Measurements from ENCODE around the gene BMP6. TPM values are rescaled to one million over a fixed set of nuclear protein-coding genes. Genes with fewer than 3 reads are reported as not detected.

BMP6 gene
- polyA plus RNA-seq, 1 donor, result 1.5 TPM

GRCh38 chr6:7848229-7848628 lies 122.3 kb downstream of the BMP6 start:
- no peaks in the 10 kb centered on the region for H3K9me3 ChIP-seq (ENCODE audit: control insufficient read depth, low read depth, low read length)
- whole genome bisulfite sequencing (ENCODE audit: insufficient coverage, low lambda C conversion rate), result no CpG with 5 or more reads among the region's 4 CpGs
- no peak overlapping the region for H3K27ac ChIP-seq (ENCODE audit: low read length)

GRCh38 chr6:7851780-7852179 lies 125.9 kb downstream of the BMP6 start:
- H3K27me3 ChIP-seq (ENCODE audit: control insufficient read depth, insufficient read depth, low read length), result no peaks in the 10 kb centered on the region
- no peak overlapping the region for H3K27ac ChIP-seq (ENCODE audit: low read length)
- no peak for DNase-seq
- no peaks in the 10 kb centered on the region for H3K9me3 ChIP-seq (ENCODE audit: control insufficient read depth, low read depth, low read length)
- H3K4me1 ChIP-seq (ENCODE audit: control insufficient read depth, insufficient read depth, low read length), result no peaks in the 10 kb centered on the region
- no peaks in the 10 kb centered on the region for H3K36me3 ChIP-seq (ENCODE audit: control insufficient read depth, insufficient read depth, low read length)
- no peak overlapping the region for H3K4me3 ChIP-seq (ENCODE audit: low read length)

More at GRCh38 chr6:7848229-7848628, 122.3 kb downstream of the BMP6 start:
- Histone ChIP-seq H3K4me3 (ENCODE audit: low read length) (no peak overlapping the region), H3K36me3 (ENCODE audit: control insufficient read depth, insufficient read depth, low read length) (no peaks in the 10 kb centered on the region), H3K27me3 (ENCODE audit: control insufficient read depth, insufficient read depth, low read length) (no peaks in the 10 kb centered on the region), H3K4me1 (ENCODE audit: control insufficient read depth, insufficient read depth, low read length) (no peaks in the 10 kb centered on the region)
- no peak for DNase-seq

- no peaks in the 10 kb centered on the region for H3K4me1 ChIP-seq (ENCODE audit: control insufficient read depth, insufficient read depth, low read length)
- H3K36me3 ChIP-seq (ENCODE audit: control insufficient read depth, insufficient read depth, low read length), result no peaks in the 10 kb centered on the region
- no CpG with 5 or more reads among the region's 6 CpGs for WGBS (ENCODE audit: insufficient coverage, low lambda C conversion rate)
- no peak overlapping the region for H3K27ac ChIP-seq (ENCODE audit: low read length)
- H3K27me3 ChIP-seq (ENCODE audit: control insufficient read depth, insufficient read depth, low read length), result no peaks in the 10 kb centered on the region
- no peaks in the 10 kb centered on the region for H3K9me3 ChIP-seq (ENCODE audit: control insufficient read depth, low read depth, low read length)
- no peak for DNase-seq
- H3K4me3 ChIP-seq (ENCODE audit: low read length), result no peak overlapping the region
Measured at GRCh38 chr6:7859591-7859990, 133.7 kb downstream of the BMP6 start.

- Histone ChIP-seq H3K4me1 (ENCODE audit: control insufficient read depth, insufficient read depth, low read length) (no peaks in the 10 kb centered on the region), H3K27me3 (ENCODE audit: control insufficient read depth, insufficient read depth, low read length) (no peaks in the 10 kb centered on the region), H3K9me3 (ENCODE audit: control insufficient read depth, low read depth, low read length) (peaks cover 4% of the 10 kb centered on the region), H3K36me3 (ENCODE audit: control insufficient read depth, insufficient read depth, low read length) (no peaks in the 10 kb centered on the region), H3K4me3 (ENCODE audit: low read length) (no peak overlapping the region), H3K27ac (ENCODE audit: low read length) (no peak overlapping the region)
- DNase-seq, result no peak
- whole genome bisulfite sequencing (ENCODE audit: insufficient coverage, low lambda C conversion rate), result no CpG with 5 or more reads among the region's 6 CpGs
Measured at GRCh38 chr6:7865781-7866180, 139.9 kb downstream of the BMP6 start.

- Histone ChIP-seq H3K36me3 (ENCODE audit: control insufficient read depth, insufficient read depth, low read length) (no peaks in the 10 kb centered on the region), H3K4me1 (ENCODE audit: control insufficient read depth, insufficient read depth, low read length) (no peaks in the 10 kb centered on the region), H3K4me3 (ENCODE audit: low read length) (no peak overlapping the region), H3K27ac (ENCODE audit: low read length) (no peak overlapping the region), H3K27me3 (ENCODE audit: control insufficient read depth, insufficient read depth, low read length) (no peaks in the 10 kb centered on the region), H3K9me3 (ENCODE audit: control insufficient read depth, low read depth, low read length) (peaks cover 4% of the 10 kb centered on the region)
- WGBS (ENCODE audit: insufficient coverage, low lambda C conversion rate), result no CpG with 5 or more reads among the region's 1 CpG
- DNase-seq, result no peak
Measured at GRCh38 chr6:7866526-7866925, 140.6 kb downstream of the BMP6 start.

- Histone ChIP-seq H3K27ac (ENCODE audit: low read length) (no peak overlapping the region), H3K4me1 (ENCODE audit: control insufficient read depth, insufficient read depth, low read length) (no peaks in the 10 kb centered on the region), H3K27me3 (ENCODE audit: control insufficient read depth, insufficient read depth, low read length) (no peaks in the 10 kb centered on the region), H3K36me3 (ENCODE audit: control insufficient read depth, insufficient read depth, low read length) (no peaks in the 10 kb centered on the region), H3K9me3 (ENCODE audit: control insufficient read depth, low read depth, low read length) (peaks cover 4% of the 10 kb centered on the region), H3K4me3 (ENCODE audit: low read length) (no peak overlapping the region)
- WGBS (ENCODE audit: insufficient coverage, low lambda C conversion rate), result no CpG with 5 or more reads among the region's 10 CpGs
- no peak for DNase-seq
Measured at GRCh38 chr6:7868926-7869325, 143.0 kb downstream of the BMP6 start.

GRCh38 chr6:7878401-7878964 lies 152.6 kb downstream of the BMP6 start:
- H3K9me3 ChIP-seq (ENCODE audit: control insufficient read depth, low read depth, low read length), result no peaks in the 10 kb centered on the region
- H3K36me3 ChIP-seq (ENCODE audit: control insufficient read depth, insufficient read depth, low read length), result peaks cover 30% of the 10 kb centered on the region
- DNase-seq, result no peak
- no peaks in the 10 kb centered on the region for H3K4me1 ChIP-seq (ENCODE audit: control insufficient read depth, insufficient read depth, low read length)
- no peaks in the 10 kb centered on the region for H3K27me3 ChIP-seq (ENCODE audit: control insufficient read depth, insufficient read depth, low read length)
- no peak overlapping the region for H3K4me3 ChIP-seq (ENCODE audit: low read length)
- H3K27ac ChIP-seq (ENCODE audit: low read length), result no peak overlapping the region
- 100% methylated on average over 1 of the region's 10 CpGs for WGBS (ENCODE audit: insufficient coverage, low lambda C conversion rate)

GRCh38 chr6:7879043-7879442 lies 153.1 kb downstream of the BMP6 start:
- DNase-seq, result no peak
- peaks cover 36% of the 10 kb centered on the region for H3K36me3 ChIP-seq (ENCODE audit: control insufficient read depth, insufficient read depth, low read length)
- no peak overlapping the region for H3K27ac ChIP-seq (ENCODE audit: low read length)
- no peak overlapping the region for H3K4me3 ChIP-seq (ENCODE audit: low read length)
- H3K4me1 ChIP-seq (ENCODE audit: control insufficient read depth, insufficient read depth, low read length), result no peaks in the 10 kb centered on the region
- no peaks in the 10 kb centered on the region for H3K27me3 ChIP-seq (ENCODE audit: control insufficient read depth, insufficient read depth, low read length)
- WGBS (ENCODE audit: insufficient coverage, low lambda C conversion rate), result no CpG with 5 or more reads among the region's 2 CpGs
- no peaks in the 10 kb centered on the region for H3K9me3 ChIP-seq (ENCODE audit: control insufficient read depth, low read depth, low read length)

- Histone ChIP-seq H3K9me3 (ENCODE audit: control insufficient read depth, low read depth, low read length) (no peaks in the 10 kb centered on the region), H3K4me3 (ENCODE audit: low read length) (no peak overlapping the region), H3K36me3 (ENCODE audit: control insufficient read depth, insufficient read depth, low read length) (peaks cover 41% of the 10 kb centered on the region), H3K27me3 (ENCODE audit: control insufficient read depth, insufficient read depth, low read length) (no peaks in the 10 kb centered on the region), H3K4me1 (ENCODE audit: control insufficient read depth, insufficient read depth, low read length) (no peaks in the 10 kb centered on the region), H3K27ac (ENCODE audit: low read length) (no peak overlapping the region)
- no CpG with 5 or more reads among the region's 6 CpGs for WGBS (ENCODE audit: insufficient coverage, low lambda C conversion rate)
- no peak for DNase-seq
Measured at GRCh38 chr6:7879579-7879978, 153.7 kb downstream of the BMP6 start.

GRCh38 chr6:7879980-7880717 lies 154.2 kb downstream of the BMP6 start:
- DNase-seq, result no peak
- H3K27me3 ChIP-seq (ENCODE audit: control insufficient read depth, insufficient read depth, low read length), result no peaks in the 10 kb centered on the region
- no peaks in the 10 kb centered on the region for H3K9me3 ChIP-seq (ENCODE audit: control insufficient read depth, low read depth, low read length)
- H3K4me1 ChIP-seq (ENCODE audit: control insufficient read depth, insufficient read depth, low read length), result no peaks in the 10 kb centered on the region
- no CpG with 5 or more reads among the region's 13 CpGs for WGBS (ENCODE audit: insufficient coverage, low lambda C conversion rate)
- H3K36me3 ChIP-seq (ENCODE audit: control insufficient read depth, insufficient read depth, low read length), result peaks cover 46% of the 10 kb centered on the region
- no peak overlapping the region for H3K4me3 ChIP-seq (ENCODE audit: low read length)
- no peak overlapping the region for H3K27ac ChIP-seq (ENCODE audit: low read length)

- Histone ChIP-seq H3K27me3 (ENCODE audit: control insufficient read depth, insufficient read depth, low read length) (no peaks in the 10 kb centered on the region), H3K36me3 (ENCODE audit: control insufficient read depth, insufficient read depth, low read length) (peaks cover 52% of the 10 kb centered on the region), H3K4me1 (ENCODE audit: control insufficient read depth, insufficient read depth, low read length) (no peaks in the 10 kb centered on the region), H3K27ac (ENCODE audit: low read length) (no peak overlapping the region), H3K9me3 (ENCODE audit: control insufficient read depth, low read depth, low read length) (no peaks in the 10 kb centered on the region), H3K4me3 (ENCODE audit: low read length) (no peak overlapping the region)
- DNase-seq, result no peak
- WGBS (ENCODE audit: insufficient coverage, low lambda C conversion rate), result 100% methylated on average over 1 of the region's 9 CpGs
Measured at GRCh38 chr6:7880718-7881107, 154.8 kb downstream of the BMP6 start.
